MCF 10A (cell line): Measurements from ENCODE around the gene SETBP1. TPM values are rescaled to one million over a fixed set of nuclear protein-coding genes. Genes with fewer than 3 reads are reported as not detected.
"Not testable (repeated sequence)": the region's sequence is repeated elsewhere in the genome, so short reads cannot be mapped to it uniquely, and the experiment has no call there.

ENCODE experiments used
- BruUV-seq: library from RNA; stranded (reverse); fragments of 400-500 nt; replicated peaks from 2 replicates; lab custom pipeline; 2021; lab: Mats Ljungman, UMichigan
- CTCF ChIA-PET: fragments of 300-600 bp; sonication (Branson Sonifier 250); formaldehyde crosslinking; extraction: SDS; loops from one replicate; lab custom pipeline; 2021; ENCODE audit warnings: antibody characterized with exemption, inconsistent platforms; lab: Yijun Ruan, JAX
- POLR2A ChIA-PET: fragments of 300-600, 350-650 bp; sonication (Branson Sonifier 250); formaldehyde crosslinking; extraction: SDS; loops from one replicate; lab custom pipeline; 2020; ENCODE audit warnings: antibody characterized with exemption, inconsistent platforms; lab: Yijun Ruan, JAX
- DNase-seq: peaks from one replicate; pipeline ENCODE4 v3.0.0-alpha.2; 2018; ENCODE audit not compliant: unreplicated experiment
- H3K27ac Mint-ChIP-seq: one replicate; pipeline ENCODE4 v1.8.0; 2022; ENCODE audit warnings: mild to moderate bottlenecking, low read depth, mixed read lengths; ENCODE audit not compliant: unreplicated experiment
- H3K27me3 Mint-ChIP-seq: one replicate; pipeline ENCODE4 v1.8.0; 2022; ENCODE audit warnings: mixed read lengths; ENCODE audit not compliant: insufficient read depth, unreplicated experiment
- H3K36me3 Mint-ChIP-seq: one replicate; pipeline ENCODE4 v1.8.0; 2022; ENCODE audit warnings: mild to moderate bottlenecking, moderate library complexity, mixed read lengths; ENCODE audit not compliant: insufficient read depth, unreplicated experiment
- H3K4me1 Mint-ChIP-seq: one replicate; pipeline ENCODE4 v1.8.0; 2022; ENCODE audit warnings: mixed read lengths; ENCODE audit not compliant: insufficient read depth, unreplicated experiment
- H3K4me3 Mint-ChIP-seq: one replicate; pipeline ENCODE4 v1.8.0; 2022; ENCODE audit warnings: mild to moderate bottlenecking, moderate library complexity, mixed read lengths; ENCODE audit not compliant: unreplicated experiment
- H3K9me3 Mint-ChIP-seq: one replicate; pipeline ENCODE4 v1.8.0; 2022; ENCODE audit warnings: mixed read lengths; ENCODE audit not compliant: unreplicated experiment
- intact Hi-C: fragments of 100-400 bp; cut with micrococcal nuclease; formaldehyde crosslinking; loops from 2 replicates; pipeline ENCODE4 v1.14.1; 2022
- total RNA-seq: library from RNA; stranded (reverse); gene quantifications from 2 replicates; pipeline ENCODE4 v1.2.3, GENCODE V29; 2022
- TF ChIP-seq, protein P1 (sequence below): fragments of 200-600 bp; IDR thresholded peaks from one replicate; pipeline ENCODE4 v1.8.0; 2022; ENCODE audit warnings: antibody characterized with exemption, mild to moderate bottlenecking; ENCODE audit not compliant: unreplicated experiment

Gene SETBP1
- total RNA-seq, 1 experiment from 2014 or later = 4.8 TPM

DNA sequence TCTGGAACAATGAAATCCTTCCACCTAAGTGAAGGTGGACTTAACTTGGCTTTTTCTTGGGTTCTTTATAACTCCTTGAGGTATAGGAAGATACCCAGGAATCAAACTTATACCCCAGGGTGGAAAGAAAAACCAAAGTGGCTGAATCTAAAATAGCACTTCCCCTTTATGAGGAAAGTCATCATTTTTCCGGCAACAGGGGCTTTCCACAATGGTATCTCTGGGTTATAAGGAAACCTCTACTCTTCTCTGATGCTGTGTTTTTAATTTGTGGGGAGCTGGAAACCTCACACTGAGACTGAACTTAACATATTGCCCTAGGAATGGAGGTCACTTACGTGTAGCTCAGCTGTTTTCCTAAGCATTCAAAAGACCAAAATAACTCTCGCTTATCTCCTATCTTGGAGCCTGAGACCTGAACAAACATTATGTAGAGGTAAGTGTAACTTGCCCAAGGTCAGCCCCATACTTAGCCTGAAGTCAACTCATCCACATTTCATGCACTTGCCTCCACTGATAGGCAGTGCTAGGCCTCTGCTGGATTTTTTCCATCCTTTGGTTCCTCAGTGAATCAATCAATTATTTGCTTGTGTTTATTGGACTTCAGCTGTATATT, 117.9 kb downstream of the SETBP1 start:
- peaks cover 11% of the 10 kb centered on the region for H3K4me1 Mint-ChIP-seq
- H3K36me3 Mint-ChIP-seq = no peaks in the 10 kb centered on the region

DNA sequence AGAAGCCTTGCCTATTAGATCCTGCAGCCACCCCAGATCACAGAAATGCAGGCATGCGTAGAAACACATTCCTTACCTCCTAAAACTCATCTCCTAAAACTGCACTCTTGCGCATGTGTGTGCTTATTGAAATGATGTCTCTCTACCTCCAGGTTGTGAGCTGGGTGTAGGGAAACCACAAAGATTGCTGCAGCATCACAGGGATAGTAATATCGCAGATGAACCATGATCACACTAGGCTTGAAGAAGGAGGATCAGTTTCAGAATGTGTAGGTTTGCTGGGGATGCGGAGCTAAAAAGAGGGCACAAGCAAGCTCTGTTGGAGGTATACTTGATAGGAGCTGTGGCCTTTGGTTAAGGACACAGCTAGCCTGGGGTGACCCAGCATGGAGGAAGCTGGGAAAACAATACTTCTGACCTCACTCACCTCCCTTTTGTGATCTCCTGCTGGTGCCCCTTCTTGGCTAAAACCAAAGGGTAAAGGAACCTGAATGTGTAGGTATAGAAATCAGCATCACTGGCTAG, 118.8 kb downstream of the SETBP1 start:
- peaks cover 7% of the 10 kb centered on the region for H3K9me3 Mint-ChIP-seq
- H3K4me1 Mint-ChIP-seq = peaks cover 11% of the 10 kb centered on the region
- intact Hi-C loops = no loop called here
- TF ChIP-seq, protein P1, sequence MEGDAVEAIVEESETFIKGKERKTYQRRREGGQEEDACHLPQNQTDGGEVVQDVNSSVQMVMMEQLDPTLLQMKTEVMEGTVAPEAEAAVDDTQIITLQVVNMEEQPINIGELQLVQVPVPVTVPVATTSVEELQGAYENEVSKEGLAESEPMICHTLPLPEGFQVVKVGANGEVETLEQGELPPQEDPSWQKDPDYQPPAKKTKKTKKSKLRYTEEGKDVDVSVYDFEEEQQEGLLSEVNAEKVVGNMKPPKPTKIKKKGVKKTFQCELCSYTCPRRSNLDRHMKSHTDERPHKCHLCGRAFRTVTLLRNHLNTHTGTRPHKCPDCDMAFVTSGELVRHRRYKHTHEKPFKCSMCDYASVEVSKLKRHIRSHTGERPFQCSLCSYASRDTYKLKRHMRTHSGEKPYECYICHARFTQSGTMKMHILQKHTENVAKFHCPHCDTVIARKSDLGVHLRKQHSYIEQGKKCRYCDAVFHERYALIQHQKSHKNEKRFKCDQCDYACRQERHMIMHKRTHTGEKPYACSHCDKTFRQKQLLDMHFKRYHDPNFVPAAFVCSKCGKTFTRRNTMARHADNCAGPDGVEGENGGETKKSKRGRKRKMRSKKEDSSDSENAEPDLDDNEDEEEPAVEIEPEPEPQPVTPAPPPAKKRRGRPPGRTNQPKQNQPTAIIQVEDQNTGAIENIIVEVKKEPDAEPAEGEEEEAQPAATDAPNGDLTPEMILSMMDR = no peak
- no peak overlapping the region for H3K4me3 Mint-ChIP-seq
- ChIA-PET CTCF (interaction anchor here (0.7 kb wide), 1 partner anchor 39 kb away, joined by 3 read pairs; no protein-coding TSS in a partner anchor), POLR2A (no interaction called here)
- H3K36me3 Mint-ChIP-seq = no peaks in the 10 kb centered on the region
- BruUV-seq = no TSS peak
- no peaks in the 10 kb centered on the region for H3K27me3 Mint-ChIP-seq
- no peak for DNase-seq
- no peak overlapping the region for H3K27ac Mint-ChIP-seq

More for the DNA sequence above, 117.9 kb downstream of the SETBP1 start:
- POLR2A ChIA-PET = no interaction called here
- TF ChIP-seq, protein P1 = no peak
- Mint-ChIP-seq H3K9me3 (peaks cover 7% of the 10 kb centered on the region), H3K4me3 (no peak overlapping the region), H3K27me3 (no peaks in the 10 kb centered on the region), H3K27ac (no peak overlapping the region)
- intact Hi-C loops = no loop called here
- CTCF ChIA-PET = no interaction called here
- no TSS peak for BruUV-seq
- DNase-seq = no peak

DNA sequence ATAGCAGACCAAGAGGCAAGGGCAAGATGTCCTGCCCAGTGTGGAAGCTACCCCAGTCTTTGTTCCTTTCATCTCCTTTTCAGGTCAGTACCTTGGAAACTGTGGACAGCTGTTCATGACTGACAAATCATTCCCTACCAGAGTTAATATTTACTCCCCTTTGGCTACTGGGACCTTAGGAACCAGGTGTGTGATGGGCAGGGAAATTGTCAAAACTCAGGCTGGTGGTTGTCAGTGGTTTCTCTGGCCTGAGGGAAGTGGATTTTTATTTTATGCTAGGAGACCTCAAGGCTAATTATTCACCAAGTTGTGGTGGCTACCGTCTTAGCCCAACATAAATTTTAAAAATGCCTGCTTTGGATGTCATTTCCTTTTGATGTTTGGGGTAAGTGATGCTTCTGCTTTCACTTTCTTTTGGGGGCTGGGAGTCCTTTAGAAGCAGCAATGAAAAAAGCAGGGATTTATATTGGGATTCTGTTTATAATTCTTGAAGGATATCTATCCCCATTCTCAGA, 119.3 kb downstream of the SETBP1 start:
- BruUV-seq = no TSS peak
- intact Hi-C loops = no loop called here
- no peaks in the 10 kb centered on the region for H3K36me3 Mint-ChIP-seq
- peaks cover 11% of the 10 kb centered on the region for H3K4me1 Mint-ChIP-seq
- H3K9me3 Mint-ChIP-seq = peaks cover 7% of the 10 kb centered on the region
- no peak for DNase-seq
- no peak overlapping the region for H3K4me3 Mint-ChIP-seq
- no peaks in the 10 kb centered on the region for H3K27me3 Mint-ChIP-seq
- POLR2A ChIA-PET = no interaction called here
- no peak overlapping the region for H3K27ac Mint-ChIP-seq
- TF ChIP-seq, protein P1 = no peak
- CTCF ChIA-PET = interaction anchor here (0.5 to 0.7 kb wide), 2 partner anchors 12 to 38 kb away, joined by 3 read pairs; no protein-coding TSS in a partner anchor

DNA sequence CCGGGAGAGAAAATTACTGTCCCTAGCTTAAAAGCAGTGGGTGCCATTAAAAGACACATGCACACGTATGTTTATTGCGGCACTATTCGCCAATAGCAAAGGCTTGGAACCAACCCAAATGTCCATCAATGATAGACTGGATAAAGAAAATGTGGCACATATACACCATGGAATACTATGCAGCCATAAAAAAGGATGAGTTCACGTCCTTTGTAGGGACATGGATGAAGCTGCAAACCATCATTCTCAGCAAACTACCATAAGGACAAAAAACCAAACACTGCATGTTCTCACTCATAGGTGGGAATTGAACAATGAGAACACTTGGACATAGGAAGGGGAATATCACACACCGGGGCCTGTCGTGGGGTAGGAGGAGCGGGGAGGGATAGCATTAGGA, 120.1 kb downstream of the SETBP1 start:
- POLR2A ChIA-PET, H3K9me3 Mint-ChIP-seq, H3K27ac Mint-ChIP-seq, BruUV-seq, H3K27me3 Mint-ChIP-seq, DNase-seq, intact Hi-C loops, H3K36me3 Mint-ChIP-seq, H3K4me3 Mint-ChIP-seq: not testable (repeated sequence)
- CTCF ChIA-PET = interaction anchor here (0.5 kb wide), 1 partner anchor 13 kb away, joined by 3 read pairs; no protein-coding TSS in a partner anchor
- peaks cover 11% of the 10 kb centered on the region for H3K4me1 Mint-ChIP-seq
